ENCODE measurements around the gene OR52R1. TPM values are rescaled to one million over a fixed set of nuclear protein-coding genes. Genes with fewer than 3 reads are reported as not detected.
A peak's percentile ranks its signal among the peaks of the same experiment; 100 is the strongest.

Gene OR52R1
- total RNA-seq (not detected in 2 replicates), polyA plus RNA-seq (not detected in 2 replicates)

GRCh38 chr11:4804280-4804679 lies at the start of gene OR52R1:
Gene OR52R1 (minus strand): TSS chr11:4804380. CDS start chr11:4804380, 0 bp downstream.
- DNase-seq (ENCODE audit: low read depth in 1 of 2, low spot score in 1 of 2) = no peak
- TF ChIP-seq CTCF (IDR thresholded peaks at IDR 0.05; ENCODE audit: low read depth, low read length) = no peak
- H3K27ac ChIP-seq = no peak within 1 kb of the TSS

GRCh38 chr11:4851033-4851432 lies 46.9 kb upstream of the OR52R1 start:
- TF ChIP-seq CTCF (IDR thresholded peaks at IDR 0.05; ENCODE audit: low read depth, low read length) = no peak
- Histone ChIP-seq H3K27ac (no peak overlapping the region), H3K4me3 (no peak overlapping the region), H3K27me3 (no peaks in the 10 kb centered on the region), H3K4me1 (ENCODE audit: low read depth) (no peaks in the 10 kb centered on the region), H3K9me3 (ENCODE audit: low read depth) (no peaks in the 10 kb centered on the region), H3K36me3 (no peaks in the 10 kb centered on the region)
- peak; percentile 25 to 79 for DNase-seq (ENCODE audit: low read depth in 1 of 2, low spot score in 1 of 2)

More at GRCh38 chr11:4804280-4804679, at the start of gene OR52R1:
- H3K9me3 ChIP-seq (ENCODE audit: low read depth) = no peaks in the 10 kb centered on the region
- H3K27me3 ChIP-seq = no peaks in the 10 kb centered on the region
- no peaks in the 10 kb centered on the region for H3K4me1 ChIP-seq (ENCODE audit: low read depth)
- no peaks in the 10 kb centered on the region for H3K36me3 ChIP-seq
- H3K4me3 ChIP-seq = no peak within 1 kb of the TSS

- no peak within 1 kb of the TSS for H3K27ac ChIP-seq
- DNase-seq (ENCODE audit: low read depth in 1 of 2, low spot score in 1 of 2) = no peak
- H3K36me3 ChIP-seq = no peaks in the 10 kb centered on the region
- H3K27me3 ChIP-seq = no peaks in the 10 kb centered on the region
- H3K4me1 ChIP-seq (ENCODE audit: low read depth) = no peaks in the 10 kb centered on the region
- no peak within 1 kb of the TSS for H3K4me3 ChIP-seq
- no peak for TF ChIP-seq CTCF (IDR thresholded peaks at IDR 0.05; ENCODE audit: low read depth, low read length)
- no peaks in the 10 kb centered on the region for H3K9me3 ChIP-seq (ENCODE audit: low read depth)
Measured at GRCh38 chr11:4848908-4849532, 44.8 kb upstream of the OR52R1 start, which contains the start of gene OR51S1. Gene OR51S1 (minus strand): TSS chr11:4849208. CDS start chr11:4849208, 0 bp downstream.

- no peak for TF ChIP-seq CTCF (IDR thresholded peaks at IDR 0.05; ENCODE audit: low read depth, low read length)
- Histone ChIP-seq H3K27ac (no peak overlapping the region), H3K4me1 (ENCODE audit: low read depth) (no peaks in the 10 kb centered on the region), H3K27me3 (no peaks in the 10 kb centered on the region), H3K36me3 (no peaks in the 10 kb centered on the region), H3K9me3 (ENCODE audit: low read depth) (no peaks in the 10 kb centered on the region), H3K4me3 (no peak overlapping the region)
- DNase-seq (ENCODE audit: low read depth in 1 of 2, low spot score in 1 of 2) = no peak
Measured at GRCh38 chr11:4839851-4840549, 35.8 kb upstream of the OR52R1 start.

- no peaks in the 10 kb centered on the region for H3K27me3 ChIP-seq
- no peak for DNase-seq (ENCODE audit: low read depth in 1 of 2, low spot score in 1 of 2)
- H3K4me3 ChIP-seq = no peak overlapping the region
- H3K9me3 ChIP-seq (ENCODE audit: low read depth) = no peaks in the 10 kb centered on the region
- no peaks in the 10 kb centered on the region for H3K36me3 ChIP-seq
- H3K27ac ChIP-seq = no peak overlapping the region
- no peaks in the 10 kb centered on the region for H3K4me1 ChIP-seq (ENCODE audit: low read depth)
- TF ChIP-seq CTCF (IDR thresholded peaks at IDR 0.05; ENCODE audit: low read depth, low read length) = no peak
Measured at GRCh38 chr11:4830909-4831308, 26.7 kb upstream of the OR52R1 start.
